GM12878 (cell line): ENCODE results near the gene MYG1. TPM values are rescaled to one million over a fixed set of nuclear protein-coding genes. Genes with fewer than 3 reads are reported as not detected.

Source experiments
- ATAC-seq: fragments of 200-7000 bp; cut with Tn5 transposase; 3 replicates; pipeline ENCODE4 v1.9.1; 2020; ENCODE audit warnings: mild to moderate bottlenecking, moderate library complexity
- BruUV-seq: library from RNA; stranded (reverse); fragments of 400-500 nt; replicated peaks from 2 replicates; lab custom pipeline; 2021; lab: Mats Ljungman, UMichigan
- CTCF ChIA-PET: fragments of 300-600 bp; sonication (Branson Sonifier 250); formaldehyde crosslinking; extraction: SDS; loops from one replicate; lab custom pipeline; 2021; ENCODE audit warnings: inconsistent platforms; lab: Yijun Ruan, JAX
- POLR2A ChIA-PET: fragments of 350-600 bp; formaldehyde crosslinking; extraction: SDS; loops from one replicate; lab custom pipeline; 2021; ENCODE audit warnings: inconsistent platforms; lab: Charles Lee
- RAD21 ChIA-PET: fragments of 300-600 bp; sonication (Branson Sonifier 250); formaldehyde crosslinking; loops from one replicate; lab custom pipeline; 2023; ENCODE audit warnings: antibody characterized with exemption; ENCODE audit not compliant: unreplicated experiment; lab: Charles Lee
- SMC1A ChIA-PET: fragments of 300-600 bp; sonication (Branson Sonifier 250); formaldehyde crosslinking; loops from one replicate; lab custom pipeline; 2023; ENCODE audit not compliant: unreplicated experiment, uncharacterized antibody; lab: Charles Lee
- DNase-seq: peaks from one replicate; pipeline ENCODE4 v3.0.0-alpha.2; 2011; ENCODE audit warnings: low read depth, low spot score
- FAIRE-seq: peaks from 3 replicates; lab custom pipeline; 2011; peaks lifted over from hg19 to GRCh38; lab: Jason Lieb, UNC
- H2AFZ ChIP-seq: 2 replicates; pipeline ENCODE4 v1.6.0; 2011; ENCODE audit warnings: low read depth, low read length, control low read depth; ENCODE audit not compliant: control insufficient read depth
- H3K27ac ChIP-seq: 2 replicates; pipeline ENCODE4 v1.5.1; 2011; ENCODE audit warnings: control low read depth; ENCODE audit not compliant: control insufficient read depth, insufficient read depth
- H3K27me3 ChIP-seq, 2 experiments: replicated peaks in 1 of 2; 2 replicates each; pipeline versions ENCODE4 v1.6.0 to v1.6.1; 2011; ENCODE audit warnings: low read length in 1 of 2; ENCODE audit not compliant: control insufficient read depth in 2 of 2, insufficient read depth in 2 of 2
- H3K36me3 ChIP-seq, 2 experiments: 2 replicates each; pipeline ENCODE4 v1.5.1; 2011; ENCODE audit warnings: low read length in 1 of 2; ENCODE audit not compliant: control insufficient read depth in 2 of 2, insufficient read depth in 2 of 2
- H3K4me1 ChIP-seq: 2 replicates; pipeline ENCODE4 v1.6.1; 2011; ENCODE audit warnings: mild to moderate bottlenecking, low read length, moderate library complexity, mixed read lengths; ENCODE audit not compliant: control insufficient read depth, insufficient read depth
- H3K4me2 ChIP-seq: 2 replicates; pipeline ENCODE4 v1.6.0; 2011; ENCODE audit warnings: control low read depth; ENCODE audit not compliant: control insufficient read depth, insufficient read depth
- H3K4me3 ChIP-seq: fragments of 200-600 bp; sonication (generic); 2 replicates; pipeline ENCODE4 v1.5.1; 2016
- H3K79me2 ChIP-seq: 2 replicates; pipeline ENCODE4 v1.6.0; 2011; ENCODE audit warnings: low read length; ENCODE audit not compliant: control insufficient read depth, insufficient read depth
- H3K9ac ChIP-seq: 2 replicates; pipeline ENCODE4 v1.8.0; 2011; ENCODE audit warnings: low read length, control low read depth, mixed read lengths; ENCODE audit not compliant: control insufficient read depth, insufficient read depth
- H3K9me3 ChIP-seq: replicated peaks from 3 replicates; pipeline ENCODE4 v1.5.1; 2011; ENCODE audit warnings: mild to moderate bottlenecking, low read length; ENCODE audit not compliant: control insufficient read depth, insufficient read depth
- H4K20me1 ChIP-seq: 2 replicates; pipeline ENCODE4 v1.6.0; 2011; ENCODE audit not compliant: control insufficient read depth, insufficient read depth
- BACH1 ChIP-seq: fragments of 450-650 bp; IDR thresholded peaks from 2 replicates; pipeline ENCODE4 v1.6.1; 2017; ENCODE audit warnings: mild to moderate bottlenecking, borderline replicate concordance
- CBFB ChIP-seq: IDR thresholded peaks from 2 replicates; pipeline ENCODE4 v1.6.1; 2016; ENCODE audit warnings: antibody characterized with exemption, low read depth
- ESRRA ChIP-seq: IDR thresholded peaks from 2 replicates; pipeline ENCODE4 v1.6.1; 2012; ENCODE audit warnings: mild to moderate bottlenecking, low read length, improper control_type of control experiment
- MAX ChIP-seq: IDR thresholded peaks from 2 replicates; pipeline ENCODE4 v1.6.1; 2012; ENCODE audit warnings: low read depth, low read length, improper control_type of control experiment
- MTA3 ChIP-seq: IDR thresholded peaks from 2 replicates; pipeline ENCODE4 v1.6.1; 2012; ENCODE audit warnings: low read length, inconsistent platforms, borderline replicate concordance
- PML ChIP-seq: IDR thresholded peaks from 2 replicates; pipeline ENCODE4 v1.6.1; 2012; ENCODE audit warnings: low read length, inconsistent platforms
- ZSCAN29 ChIP-seq: fragments of 450-650 bp; IDR thresholded peaks from 2 replicates; pipeline ENCODE4 v1.6.1; 2017; ENCODE audit warnings: mild to moderate bottlenecking, moderate library complexity
- WGBS: methylation state at CpG from one replicate; pipeline ENCODE4 v1.1.6; 2016; ENCODE audit warnings: low lambda C conversion rate; ENCODE audit not compliant: insufficient replicate concordance, insufficient coverage; ENCODE audit errors: missing lambda C conversion rate; 5-methylcytosine and 5-hydroxymethylcytosine counted together
- in situ Hi-C: fragments of 300-500 bp; cut with MboI; formaldehyde crosslinking; loops from 9 replicates; pipeline ENCODE4 v1.14.3; 2018; ENCODE audit warnings: mixed read lengths
- intact Hi-C: fragments of 100-400 bp; cut with micrococcal nuclease; formaldehyde crosslinking; loops from one replicate; pipeline ENCODE4 v1.14.2; 2022; ENCODE audit not compliant: unreplicated experiment
- polyA plus RNA-seq, 11 experiments: library from polyadenylated mRNA; depleted of rRNA in 4 of 11; unstranded in 6 of 11; stranded (reverse) in 5 of 11; fragments of >200 nt; fragmentation: Nextera tagmentation in 4 of 11; fragmentation: Illumina TruSeq in 1 of 11; extraction: Ambion mirVana in 4 of 11; extraction: Trizol in 1 of 11; gene quantifications; 1 replicate in 1 of 11; 2 replicates in 10 of 11; pipeline versions ENCODE4 v1.2.1 to v1.2.3, GENCODE V29; 2011 to 2016; ENCODE audit warnings: inconsistent platforms in 2 of 11, missing spikeins in 2 of 11, low read depth in 1 of 11
- total RNA-seq, 4 experiments: library from RNA; depleted of rRNA in 3 of 4; stranded (reverse); fragments of >200 nt in 3 of 4; fragmentation: Illumina TruSeq in 1 of 4; extraction: Trizol in 1 of 4; gene quantifications; 2 replicates each; pipeline versions ENCODE4 v1.2.1 to v1.2.3, GENCODE V29; 2013 to 2021
- TF ChIP-seq, protein P1 (sequence below): fragments of 450-650 bp; IDR thresholded peaks from 2 replicates; pipeline ENCODE4 v1.6.1; 2017; ENCODE audit warnings: antibody characterized with exemption, mild to moderate bottlenecking, moderate library complexity

Gene MYG1
- total and polyA plus RNA-seq, 10 of the 15 experiments (the other 5 are each of a cell fraction or from before 2014, with no cell fraction given) = 20.7 to 81.0 (median 49.4) TPM

GRCh38 chr12:53259891-53260290 is 39.6 kb upstream of the MYG1 start:
- H3K36me3 ChIP-seq = no peaks in the 10 kb centered on the region
- no peak overlapping the region for H2AFZ ChIP-seq
- 37% methylated on average over 6 of the region's 6 CpGs for WGBS
- intact Hi-C loops (no loop called here), in situ Hi-C loops (no loop called here)
- TF ChIP-seq BACH1 (no peak), PML (no peak), CBFB (no peak), MTA3 (no peak), MAX (no peak), ZSCAN29 (no peak), ESRRA (no peak)
- TF ChIP-seq, protein P1, sequence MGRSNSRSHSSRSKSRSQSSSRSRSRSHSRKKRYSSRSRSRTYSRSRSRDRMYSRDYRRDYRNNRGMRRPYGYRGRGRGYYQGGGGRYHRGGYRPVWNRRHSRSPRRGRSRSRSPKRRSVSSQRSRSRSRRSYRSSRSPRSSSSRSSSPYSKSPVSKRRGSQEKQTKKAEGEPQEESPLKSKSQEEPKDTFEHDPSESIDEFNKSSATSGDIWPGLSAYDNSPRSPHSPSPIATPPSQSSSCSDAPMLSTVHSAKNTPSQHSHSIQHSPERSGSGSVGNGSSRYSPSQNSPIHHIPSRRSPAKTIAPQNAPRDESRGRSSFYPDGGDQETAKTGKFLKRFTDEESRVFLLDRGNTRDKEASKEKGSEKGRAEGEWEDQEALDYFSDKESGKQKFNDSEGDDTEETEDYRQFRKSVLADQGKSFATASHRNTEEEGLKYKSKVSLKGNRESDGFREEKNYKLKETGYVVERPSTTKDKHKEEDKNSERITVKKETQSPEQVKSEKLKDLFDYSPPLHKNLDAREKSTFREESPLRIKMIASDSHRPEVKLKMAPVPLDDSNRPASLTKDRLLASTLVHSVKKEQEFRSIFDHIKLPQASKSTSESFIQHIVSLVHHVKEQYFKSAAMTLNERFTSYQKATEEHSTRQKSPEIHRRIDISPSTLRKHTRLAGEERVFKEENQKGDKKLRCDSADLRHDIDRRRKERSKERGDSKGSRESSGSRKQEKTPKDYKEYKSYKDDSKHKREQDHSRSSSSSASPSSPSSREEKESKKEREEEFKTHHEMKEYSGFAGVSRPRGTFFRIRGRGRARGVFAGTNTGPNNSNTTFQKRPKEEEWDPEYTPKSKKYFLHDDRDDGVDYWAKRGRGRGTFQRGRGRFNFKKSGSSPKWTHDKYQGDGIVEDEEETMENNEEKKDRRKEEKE = no peak
- H3K79me2 ChIP-seq = no peaks in the 10 kb centered on the region
- H3K27me3 ChIP-seq = no peaks in the 10 kb centered on the region
- FAIRE-seq (no peak), ATAC-seq (no peak), DNase-seq (no peak)
- H3K4me3 ChIP-seq = no peak overlapping the region
- no peaks in the 10 kb centered on the region for H4K20me1 ChIP-seq
- no peaks in the 10 kb centered on the region for H3K9me3 ChIP-seq
- peaks cover 16% of the 10 kb centered on the region for H3K4me1 ChIP-seq
- no peak overlapping the region for H3K9ac ChIP-seq
- no TSS peak for BruUV-seq
- SMC1A ChIA-PET = interaction anchor here (1.4 kb wide), 1 partner anchor 61 kb away, joined by 4 read pairs; the partner anchor contains the start of gene AAAS
- H3K27ac ChIP-seq = no peak overlapping the region
- CTCF ChIA-PET = interaction anchor here (1.2 to 2.4 kb wide), 6 partner anchors 9 to 100 kb away, joined by 3 to 10 read pairs (median 5); no protein-coding TSS in a partner anchor
- RAD21 ChIA-PET = interaction anchor here (0.9 kb wide), 1 partner anchor 9 kb away, joined by 3 read pairs; no protein-coding TSS in a partner anchor
- H3K4me2 ChIP-seq = no peak overlapping the region
- POLR2A ChIA-PET = interaction anchor here (0.7 kb wide), 1 partner anchor 19 kb away, joined by 3 read pairs; no protein-coding TSS in a partner anchor
